ENCODE measurements around the gene CD58.
"Not testable (repeated sequence)": the region's sequence is repeated elsewhere in the genome, so short reads cannot be mapped to it uniquely, and the experiment has no call there.

DNA sequence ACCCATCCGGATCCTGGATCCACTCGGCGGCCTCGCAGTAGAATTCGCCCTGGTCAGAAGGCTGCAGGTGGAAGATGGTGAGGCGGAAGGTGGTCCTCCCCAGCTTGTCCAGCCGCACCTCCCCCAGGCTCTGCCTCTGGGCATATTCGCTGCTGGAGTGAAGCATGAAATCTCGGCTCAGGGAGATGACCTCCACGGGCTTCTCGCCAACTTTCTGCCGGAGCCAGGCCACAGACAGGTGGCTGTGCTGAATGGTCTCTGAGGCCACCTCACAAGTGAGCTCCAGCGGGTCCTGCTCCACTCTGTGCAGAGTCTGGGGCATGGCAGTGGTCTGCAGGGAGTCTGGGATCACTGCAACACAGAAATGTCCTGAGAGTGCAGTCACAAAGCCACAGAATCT is 43.0 kb upstream of the CD58 start:
- TF ChIP-seq, protein P1, sequence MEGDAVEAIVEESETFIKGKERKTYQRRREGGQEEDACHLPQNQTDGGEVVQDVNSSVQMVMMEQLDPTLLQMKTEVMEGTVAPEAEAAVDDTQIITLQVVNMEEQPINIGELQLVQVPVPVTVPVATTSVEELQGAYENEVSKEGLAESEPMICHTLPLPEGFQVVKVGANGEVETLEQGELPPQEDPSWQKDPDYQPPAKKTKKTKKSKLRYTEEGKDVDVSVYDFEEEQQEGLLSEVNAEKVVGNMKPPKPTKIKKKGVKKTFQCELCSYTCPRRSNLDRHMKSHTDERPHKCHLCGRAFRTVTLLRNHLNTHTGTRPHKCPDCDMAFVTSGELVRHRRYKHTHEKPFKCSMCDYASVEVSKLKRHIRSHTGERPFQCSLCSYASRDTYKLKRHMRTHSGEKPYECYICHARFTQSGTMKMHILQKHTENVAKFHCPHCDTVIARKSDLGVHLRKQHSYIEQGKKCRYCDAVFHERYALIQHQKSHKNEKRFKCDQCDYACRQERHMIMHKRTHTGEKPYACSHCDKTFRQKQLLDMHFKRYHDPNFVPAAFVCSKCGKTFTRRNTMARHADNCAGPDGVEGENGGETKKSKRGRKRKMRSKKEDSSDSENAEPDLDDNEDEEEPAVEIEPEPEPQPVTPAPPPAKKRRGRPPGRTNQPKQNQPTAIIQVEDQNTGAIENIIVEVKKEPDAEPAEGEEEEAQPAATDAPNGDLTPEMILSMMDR (IDR thresholded peaks at IDR 0.05): not testable (repeated sequence)
- not testable (repeated sequence) for TF ChIP-seq POLR2AphosphoS5 (IDR thresholded peaks at IDR 0.05); EP300 (IDR thresholded peaks at IDR 0.05; ENCODE audit: low read depth)

Data from transverse colon (tissue), 4 donors.